Body of pancreas (tissue), 4 donors: ENCODE data around the gene KIF23.

Experiments used
- POLR2A ChIP-seq, 3 donors: fragments of 450-650 bp; IDR thresholded peaks; one replicate each; pipeline ENCODE4 v1.6.1; 2016; ENCODE audit warnings: antibody characterized with exemption in 3 of 3, mild to moderate bottlenecking in 2 of 3
- TF ChIP-seq, protein P1 (sequence below), 7 experiments: fragments of 450-650 bp in 4 of 7; fragments of 200-600 bp in 3 of 7; sonication (generic) in 3 of 7; IDR thresholded peaks; one replicate each; pipeline ENCODE4 v1.5.1; 2016 to 2019; ENCODE audit warnings: antibody characterized with exemption in 7 of 7

DNA sequence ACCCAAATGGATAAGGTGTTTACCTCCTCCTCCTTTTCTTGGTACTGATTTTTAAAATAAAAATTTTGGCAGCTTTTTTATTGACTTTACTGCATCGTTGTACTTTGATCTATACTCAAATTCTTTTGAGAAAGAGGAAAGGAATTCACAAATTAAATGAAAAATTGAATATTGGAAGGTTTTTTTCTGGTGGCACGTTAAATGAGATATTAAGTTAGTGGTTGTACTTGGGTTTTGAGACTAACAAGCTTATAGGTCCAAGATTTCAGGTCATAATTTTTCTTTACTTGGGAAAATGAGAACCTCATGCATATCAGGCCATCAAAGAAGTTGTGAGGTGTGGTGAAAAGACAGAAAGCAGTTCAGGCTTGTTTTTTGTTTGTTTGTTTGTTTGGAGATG lies 52.6 kb downstream of the KIF23 start:
- TF ChIP-seq POLR2A (IDR thresholded peaks at IDR 0.05) = no peak
- TF ChIP-seq, protein P1, sequence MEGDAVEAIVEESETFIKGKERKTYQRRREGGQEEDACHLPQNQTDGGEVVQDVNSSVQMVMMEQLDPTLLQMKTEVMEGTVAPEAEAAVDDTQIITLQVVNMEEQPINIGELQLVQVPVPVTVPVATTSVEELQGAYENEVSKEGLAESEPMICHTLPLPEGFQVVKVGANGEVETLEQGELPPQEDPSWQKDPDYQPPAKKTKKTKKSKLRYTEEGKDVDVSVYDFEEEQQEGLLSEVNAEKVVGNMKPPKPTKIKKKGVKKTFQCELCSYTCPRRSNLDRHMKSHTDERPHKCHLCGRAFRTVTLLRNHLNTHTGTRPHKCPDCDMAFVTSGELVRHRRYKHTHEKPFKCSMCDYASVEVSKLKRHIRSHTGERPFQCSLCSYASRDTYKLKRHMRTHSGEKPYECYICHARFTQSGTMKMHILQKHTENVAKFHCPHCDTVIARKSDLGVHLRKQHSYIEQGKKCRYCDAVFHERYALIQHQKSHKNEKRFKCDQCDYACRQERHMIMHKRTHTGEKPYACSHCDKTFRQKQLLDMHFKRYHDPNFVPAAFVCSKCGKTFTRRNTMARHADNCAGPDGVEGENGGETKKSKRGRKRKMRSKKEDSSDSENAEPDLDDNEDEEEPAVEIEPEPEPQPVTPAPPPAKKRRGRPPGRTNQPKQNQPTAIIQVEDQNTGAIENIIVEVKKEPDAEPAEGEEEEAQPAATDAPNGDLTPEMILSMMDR (IDR thresholded peaks at IDR 0.05) = no peak
